Stimulated activated CD8-positive, alpha-beta memory T cell treated with anti-CD3 and anti-CD28 coated beads, Interleukin-4, amount 100 ng/mL, for 24 hours (primary cell): Measurements from ENCODE around the gene SLC25A25.

Experiments
- DNase-seq: peaks from one replicate; pipeline ENCODE4 v3.0.0-alpha.2; 2020; ENCODE audit warnings: low read depth

Gene SLC25A25

DNA sequence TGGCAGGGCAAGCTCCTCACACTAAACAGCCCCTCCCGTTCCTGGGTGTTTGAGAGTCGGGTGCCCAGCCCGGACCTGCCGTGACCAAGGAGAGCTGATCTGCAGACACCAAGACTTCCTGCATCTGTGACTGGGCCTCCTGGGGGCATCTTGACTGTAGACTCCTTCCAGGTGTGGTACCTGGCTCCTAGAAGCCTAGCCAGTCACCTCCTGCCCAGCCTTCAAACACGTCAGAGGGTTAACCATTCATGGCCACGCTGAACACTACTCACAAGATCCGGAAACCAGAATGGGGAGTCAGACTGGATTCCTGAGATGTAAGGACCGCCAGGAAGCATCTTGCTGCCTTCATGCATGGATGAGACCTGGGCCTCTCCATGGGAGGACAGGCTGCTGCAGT is 77.5 kb downstream of the SLC25A25 start:
- no peak for DNase-seq

DNA sequence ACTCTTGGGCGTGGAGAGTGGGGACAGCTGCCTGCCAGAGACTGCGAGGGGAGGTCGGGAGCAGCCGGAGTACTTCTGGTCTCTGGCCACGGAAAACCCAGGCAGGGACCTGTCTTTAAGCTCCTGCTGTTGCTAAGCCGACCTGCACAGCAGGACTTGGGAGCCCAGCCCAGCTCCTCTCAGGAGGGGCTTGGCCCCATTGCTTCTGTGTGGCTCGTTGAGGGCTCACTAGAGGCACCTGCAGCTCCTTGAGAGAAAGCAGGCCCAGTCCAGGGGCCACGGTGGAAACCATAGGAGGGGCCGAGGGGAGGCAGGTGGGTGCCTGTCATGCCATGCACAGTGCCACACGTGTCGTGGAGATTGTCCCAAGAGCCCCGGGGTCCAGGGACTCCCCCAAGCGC is 77.9 kb downstream of the SLC25A25 start:
- no peak for DNase-seq

- no peak for DNase-seq
Measured at GRCh38 chr9:128146591-128147120, 78.6 kb downstream of the SLC25A25 start.

GRCh38 chr9:128148509-128149000 is 80.5 kb downstream of the SLC25A25 start:
- DNase-seq: no peak

DNA sequence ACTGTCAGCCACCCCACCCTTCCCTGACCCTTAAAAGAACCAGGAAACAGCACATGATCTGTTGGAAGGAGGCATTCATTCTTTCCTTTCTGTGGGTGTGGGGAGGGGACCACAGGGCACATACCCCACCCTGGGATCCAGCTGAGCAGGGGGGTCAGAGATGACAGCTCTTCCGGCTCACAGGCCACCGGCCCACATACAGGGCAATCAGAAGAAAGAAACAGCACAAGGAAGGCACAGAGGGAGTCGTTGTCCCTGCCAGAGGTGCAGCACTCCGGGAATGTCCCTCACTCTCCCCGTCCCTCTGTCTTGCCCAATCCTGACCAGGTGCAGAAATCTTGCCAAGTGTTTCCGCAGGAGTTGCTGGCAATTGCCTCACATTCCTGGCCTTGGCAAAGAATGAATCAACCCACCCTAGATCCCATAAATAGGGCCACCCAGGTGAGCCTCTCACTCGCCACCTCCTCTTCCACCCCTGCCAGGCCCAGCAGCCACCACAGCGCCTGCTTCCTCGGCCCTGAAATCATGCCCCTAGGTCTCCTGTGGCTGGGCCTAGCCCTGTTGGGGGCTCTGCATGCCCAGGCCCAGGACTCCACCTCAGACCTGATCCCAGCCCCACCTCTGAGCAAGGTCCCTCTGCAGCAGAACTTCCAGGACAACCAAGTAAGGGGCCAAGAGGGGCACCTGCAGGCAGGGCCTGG is 81.1 kb downstream of the SLC25A25 start, which contains the start of gene LCN2:
Gene LCN2 (plus strand): TSS at position 453 of the 701 bp plus-strand sequence. CDS start 73 bp downstream, at position 526.
- no peak for DNase-seq

GRCh38 chr9:128149951-128150593 is 82.0 kb downstream of the SLC25A25 start:
- no peak for DNase-seq

DNA sequence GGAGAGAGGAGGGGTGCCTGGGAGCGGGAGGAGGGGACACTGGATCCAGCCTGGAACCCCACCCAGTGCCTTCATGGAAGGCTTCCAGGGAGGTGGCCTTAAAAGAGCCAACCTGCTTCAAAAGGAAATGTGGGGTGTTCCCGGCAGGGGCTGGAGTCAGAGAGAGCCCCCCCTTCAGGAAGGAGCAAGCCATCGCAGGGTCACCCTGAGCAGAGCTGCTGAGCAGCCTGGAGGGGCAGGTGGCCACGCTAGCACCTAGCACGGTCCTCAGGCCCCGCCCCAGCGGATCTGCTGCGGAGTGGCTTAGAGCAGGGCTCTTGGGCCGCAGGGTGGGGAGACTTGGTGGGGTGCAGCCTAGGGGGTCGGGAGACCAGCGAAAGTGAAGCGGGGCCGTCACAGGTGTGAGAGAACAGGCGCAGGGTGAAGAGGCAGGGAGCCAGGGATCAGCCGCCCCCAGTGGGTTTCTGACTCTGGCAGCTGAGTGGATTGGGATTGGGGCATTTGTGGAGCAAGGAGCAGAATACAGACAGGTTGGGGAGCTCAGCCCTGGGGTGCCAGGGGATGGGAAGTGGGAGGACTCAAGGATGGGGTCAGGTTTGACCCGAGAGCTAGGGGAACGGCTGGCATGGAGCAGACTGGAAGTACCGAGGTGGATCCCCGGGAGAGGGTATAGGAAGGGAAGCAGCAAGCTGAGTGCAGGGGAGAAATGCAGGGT is 82.7 kb downstream of the SLC25A25 start:
- DNase-seq: no peak

DNA sequence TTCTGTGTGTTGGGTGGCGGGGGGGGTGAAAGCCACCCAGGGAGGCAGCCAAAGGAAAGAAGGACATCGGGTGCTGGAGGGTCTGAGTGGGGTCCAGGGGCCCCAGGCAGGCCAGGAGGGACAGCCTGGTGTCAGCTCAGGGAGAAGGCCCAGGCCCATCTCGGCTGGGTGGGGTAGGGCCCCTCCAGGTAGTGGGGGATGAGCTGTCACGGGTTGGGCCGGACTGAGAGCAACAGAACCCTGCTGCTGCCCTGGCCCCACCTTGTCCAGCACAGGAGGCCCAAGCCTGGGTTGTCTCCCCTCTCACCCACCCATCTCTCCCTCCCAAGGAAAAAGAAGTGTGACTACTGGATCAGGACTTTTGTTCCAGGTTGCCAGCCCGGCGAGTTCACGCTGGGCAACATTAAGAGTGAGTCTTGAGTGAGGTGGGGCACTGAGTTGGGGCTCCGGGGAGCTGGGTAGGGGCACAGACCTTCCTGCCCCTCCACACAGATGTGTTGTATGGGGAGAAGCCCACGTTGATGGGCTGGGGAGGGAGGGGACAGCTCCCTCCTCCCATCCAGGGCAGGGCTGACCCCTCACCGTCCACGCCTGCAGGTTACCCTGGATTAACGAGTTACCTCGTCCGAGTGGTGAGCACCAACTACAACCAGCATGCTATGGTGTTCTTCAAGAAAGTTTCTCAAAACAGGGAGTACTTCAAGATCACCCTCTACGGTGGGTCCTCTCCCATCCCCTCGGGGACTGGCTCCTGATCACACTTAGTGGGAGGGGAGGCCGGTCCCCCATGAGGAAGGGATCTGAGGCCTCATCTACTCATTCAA is 83.5 kb downstream of the SLC25A25 start:
- DNase-seq: no peak

DNA sequence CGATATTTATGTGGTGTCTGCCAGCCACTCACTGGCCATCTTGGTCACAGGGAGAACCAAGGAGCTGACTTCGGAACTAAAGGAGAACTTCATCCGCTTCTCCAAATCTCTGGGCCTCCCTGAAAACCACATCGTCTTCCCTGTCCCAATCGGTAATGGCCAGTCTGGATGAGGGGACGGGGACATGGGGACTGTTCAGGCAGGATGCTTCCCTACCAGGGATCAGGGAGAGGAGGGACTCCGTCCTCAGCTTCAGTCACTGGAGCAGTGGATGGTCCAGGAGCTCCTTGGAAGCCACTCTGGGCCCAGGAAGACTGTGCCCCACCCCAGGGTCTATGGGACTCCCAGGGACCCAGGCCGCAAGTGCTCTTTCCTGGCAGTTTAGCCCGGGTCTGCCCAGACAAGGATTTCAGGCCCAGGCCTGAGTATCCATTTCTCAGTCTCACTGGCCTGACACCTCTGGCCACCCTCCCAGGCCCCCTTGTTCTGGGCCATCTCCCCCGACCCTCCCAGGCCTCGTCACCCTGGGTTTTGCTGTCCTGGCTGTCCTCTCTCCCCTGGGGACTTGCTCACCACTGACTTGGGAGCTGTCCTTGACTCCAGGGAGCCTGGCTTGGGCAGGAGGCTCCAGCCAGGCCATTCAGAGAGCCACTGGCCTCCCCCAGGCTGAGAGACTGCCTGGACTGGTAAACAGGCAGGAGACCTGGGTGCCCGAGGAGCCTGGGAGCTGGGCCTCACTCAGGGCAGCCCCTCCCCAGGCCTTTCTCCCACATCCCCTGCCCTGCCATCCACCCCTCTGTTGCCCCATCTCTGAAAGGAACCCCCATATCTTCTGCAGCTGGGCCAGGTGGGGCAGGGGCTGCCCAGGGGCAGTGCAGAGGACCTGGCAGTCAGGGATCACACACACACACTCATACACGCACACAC is 84.4 kb downstream of the SLC25A25 start:
- no peak for DNase-seq

DNA sequence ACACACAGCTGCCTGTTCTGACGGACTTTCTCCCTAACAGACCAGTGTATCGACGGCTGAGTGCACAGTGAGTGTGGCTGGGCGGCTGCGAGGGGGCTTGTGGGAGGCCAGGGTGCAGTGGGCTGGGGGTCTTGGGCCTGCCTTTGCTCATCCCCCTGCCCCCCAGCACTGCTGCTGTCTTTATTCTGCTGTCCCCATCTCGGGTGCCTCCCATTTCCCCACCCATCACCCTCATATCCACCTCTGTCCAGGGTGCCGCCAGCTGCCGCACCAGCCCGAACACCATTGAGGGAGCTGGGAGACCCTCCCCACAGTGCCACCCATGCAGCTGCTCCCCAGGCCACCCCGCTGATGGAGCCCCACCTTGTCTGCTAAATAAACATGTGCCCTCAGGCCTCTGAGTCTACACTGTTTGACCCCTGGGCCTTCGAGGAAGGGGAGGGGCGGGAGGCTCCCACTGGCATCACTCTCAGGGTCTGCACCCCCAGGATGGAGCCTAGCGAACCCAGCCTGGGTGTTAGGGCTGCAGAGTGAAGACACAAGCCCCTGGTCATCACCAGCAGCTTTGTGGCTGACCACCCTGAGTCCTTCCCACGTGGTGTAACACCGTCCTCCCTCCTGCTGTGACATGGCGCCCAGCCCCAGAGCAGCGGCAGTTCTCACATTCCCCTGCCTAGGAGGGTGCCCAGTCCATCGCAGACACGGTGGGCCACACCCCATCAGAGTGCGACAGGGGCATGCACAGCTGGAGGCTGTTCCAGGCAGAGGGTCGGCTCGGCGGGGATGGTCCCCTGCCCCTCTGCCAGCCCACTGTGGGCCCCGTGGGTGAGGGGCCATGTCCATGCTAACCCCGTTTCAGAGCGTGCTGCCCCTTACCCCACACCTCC is 85.3 kb downstream of the SLC25A25 start:
- no peak for DNase-seq

- no peak for DNase-seq
Measured at GRCh38 chr9:128153947-128154695, 86.1 kb downstream of the SLC25A25 start.

- DNase-seq: no peak
Measured at GRCh38 chr9:128155736-128156500, 87.9 kb downstream of the SLC25A25 start.
